Measurements from ENCODE around the gene IL37.
"Not testable (repeated sequence)": the region's sequence is repeated elsewhere in the genome, so short reads cannot be mapped to it uniquely, and the experiment has no call there.

IL37 gene

GRCh38 chr2:112923967-112924338 lies 13.0 kb downstream of the IL37 start:
- no peak for DNase-seq

- DNase-seq = no peak
These were observed 13.4 kb downstream of the IL37 start for GRCh38 chr2:112924360-112924759.

GRCh38 chr2:112924821-112925220 lies 13.9 kb downstream of the IL37 start:
- no peak for DNase-seq

- no peak for DNase-seq
These were observed 15.7 kb downstream of the IL37 start for GRCh38 chr2:112926707-112927106.

GRCh38 chr2:112927745-112928144 lies 16.8 kb downstream of the IL37 start:
- DNase-seq = no peak

GRCh38 chr2:112933261-112933660 lies 22.3 kb downstream of the IL37 start:
- DNase-seq = no peak

- DNase-seq = not testable (repeated sequence)
These were observed 23.2 kb downstream of the IL37 start for GRCh38 chr2:112934117-112934516.

GRCh38 chr2:112936927-112937232 lies 25.9 kb downstream of the IL37 start:
- no peak for DNase-seq

- DNase-seq = no peak
These were observed 27.9 kb downstream of the IL37 start for GRCh38 chr2:112938904-112939303.

GRCh38 chr2:112939425-112939824 lies 28.5 kb downstream of the IL37 start:
- no peak for DNase-seq

- DNase-seq = no peak
These were observed 30.1 kb downstream of the IL37 start for GRCh38 chr2:112940859-112941625.

GRCh38 chr2:112941753-112942653 lies 31.0 kb downstream of the IL37 start:
- DNase-seq = peak; percentile 49

GRCh38 chr2:112942654-112943002 lies 31.7 kb downstream of the IL37 start:
- no peak for DNase-seq

- no peak for DNase-seq
These were observed 34.0 kb downstream of the IL37 start for GRCh38 chr2:112944971-112945370.

GRCh38 chr2:112946086-112946485 lies 35.1 kb downstream of the IL37 start:
- no peak for DNase-seq

- DNase-seq = no peak
These were observed 36.4 kb downstream of the IL37 start for GRCh38 chr2:112947374-112947773.

GRCh38 chr2:112949456-112949855 lies 38.5 kb downstream of the IL37 start:
- no peak for DNase-seq

- DNase-seq = no peak
These were observed 43.4 kb downstream of the IL37 start for GRCh38 chr2:112954364-112954763.

GRCh38 chr2:112957511-112957910 lies 46.5 kb downstream of the IL37 start:
- no peak for DNase-seq

- DNase-seq = peak; percentile 4
These were observed 47.6 kb downstream of the IL37 start for GRCh38 chr2:112958428-112959108.

GRCh38 chr2:112959109-112959812 lies 48.3 kb downstream of the IL37 start:
- no peak for DNase-seq

GRCh38 chr2:112960230-112960825 lies 49.4 kb downstream of the IL37 start:
- DNase-seq = no peak

All from NCI-H748 treated with DMSO at 0.1 percent for 48 hours (cell line).